Effector memory CD8-positive, alpha-beta T cell (primary cell): ENCODE data around the gene MACROD1.

Experiments used
- ATAC-seq: fragments of 150-1000 bp; cut with Tn5 transposase; replicated peaks from 2 replicates; pipeline ENCODE4 v1.10.0; 2021; ENCODE audit warnings: mild to moderate bottlenecking, moderate library complexity
- DNase-seq, 3 experiments: peaks; one replicate each; pipeline ENCODE4 v3.0.0; 2021
- H3K27ac Mint-ChIP-seq, 2 donors: one replicate each; pipeline ENCODE4 v1.8.0; 2022; ENCODE audit warnings: mild to moderate bottlenecking in 2 of 2, mixed read lengths in 2 of 2, moderate library complexity in 2 of 2
- H3K27me3 Mint-ChIP-seq, 2 donors: one replicate each; pipeline ENCODE4 v1.8.0; 2022; ENCODE audit warnings: mixed read lengths in 2 of 2
- H3K36me3 Mint-ChIP-seq: one replicate; pipeline ENCODE4 v1.8.0; 2022; ENCODE audit warnings: mild to moderate bottlenecking, moderate library complexity, mixed read lengths; ENCODE audit not compliant: insufficient read depth
- H3K4me1 Mint-ChIP-seq, 2 donors: one replicate each; pipeline ENCODE4 v1.8.0; 2022; ENCODE audit warnings: low read depth in 2 of 2, mixed read lengths in 2 of 2
- H3K4me3 Mint-ChIP-seq, 2 donors: one replicate each; pipeline ENCODE4 v1.8.0; 2022; ENCODE audit warnings: mild to moderate bottlenecking in 2 of 2, mixed read lengths in 2 of 2, moderate library complexity in 2 of 2
- H3K9me3 Mint-ChIP-seq, 2 donors: one replicate each; pipeline ENCODE4 v1.8.0; 2022; ENCODE audit warnings: mixed read lengths in 2 of 2

The MACROD1 gene

DNA sequence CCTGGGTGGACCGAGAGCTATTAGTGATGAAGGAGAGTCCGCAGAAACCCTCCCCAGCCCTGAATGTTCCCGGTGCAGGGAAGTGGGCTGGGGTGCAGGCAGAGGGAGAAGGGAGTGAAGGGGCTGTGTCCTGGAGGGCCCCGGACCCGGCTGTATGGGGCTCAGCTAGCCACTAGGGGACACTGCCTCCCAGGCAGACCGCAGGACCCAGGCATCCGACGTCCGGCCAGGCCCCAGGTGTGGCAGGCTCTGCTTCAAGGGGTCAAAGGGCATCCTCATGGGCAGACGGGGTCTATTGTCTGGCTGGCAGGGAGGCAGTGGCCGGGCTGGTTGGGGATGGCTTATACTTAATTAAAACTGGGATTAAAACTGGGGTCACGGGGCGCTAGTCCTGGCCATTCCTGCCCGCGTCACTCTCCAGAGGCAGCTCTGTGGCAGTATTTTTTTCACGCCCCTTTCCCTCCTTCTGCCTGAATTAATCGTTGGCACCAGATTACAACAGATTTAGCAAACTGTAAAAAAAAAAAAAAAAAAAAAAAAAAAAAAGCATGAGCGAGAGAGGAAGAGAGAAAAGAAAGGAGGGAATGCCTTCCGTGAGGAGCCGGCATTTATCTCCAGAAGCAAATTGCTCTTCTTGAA, 125.1 kb downstream of the MACROD1 start:
- Mint-ChIP-seq H3K9me3 (no peaks in the 10 kb centered on the region), H3K27me3 (peaks cover 17 to 43% of the 10 kb centered on the region in 2 donors), H3K27ac (no peak overlapping the region), H3K4me1 (no peaks in the 10 kb centered on the region), H3K36me3 (peaks cover 3% of the 10 kb centered on the region), H3K4me3 (no peak overlapping the region)
- DNase-seq (no peak), ATAC-seq (no peak)

DNA sequence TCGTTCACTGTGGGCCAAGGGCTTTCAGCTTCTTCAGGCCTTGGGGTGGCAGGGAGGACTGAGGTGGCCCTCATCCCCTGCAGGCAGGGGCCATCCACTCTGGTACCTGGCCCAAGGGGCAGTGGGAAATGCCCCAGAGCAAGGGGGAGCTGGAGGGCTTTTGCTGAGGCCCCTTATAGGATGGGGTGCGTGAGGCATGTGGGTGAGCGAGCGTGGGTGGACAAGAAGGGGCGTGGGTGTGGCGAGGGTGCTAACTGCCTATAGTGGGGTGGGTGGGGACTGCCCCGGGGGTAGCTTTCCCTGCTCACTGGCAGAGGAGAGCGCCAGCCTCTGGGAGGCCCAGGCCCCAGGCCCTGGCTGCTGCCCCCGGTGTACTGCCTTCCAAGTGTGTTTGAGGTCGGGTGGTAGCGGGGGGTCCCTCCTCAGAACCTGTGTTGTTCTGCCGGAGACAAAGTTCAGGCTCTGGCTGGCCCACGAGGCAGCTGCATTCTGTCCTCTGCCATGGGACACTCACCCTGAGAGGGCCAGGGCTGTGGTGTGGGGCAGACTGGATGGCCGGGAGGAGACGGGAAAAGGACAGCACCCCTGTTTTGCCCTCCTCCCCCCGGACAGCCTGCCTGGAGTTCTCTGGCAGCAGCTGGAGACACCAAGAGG, 126.8 kb downstream of the MACROD1 start:
- Mint-ChIP-seq H3K4me3 (no peak overlapping the region), H3K4me1 (peaks cover 4% of the 10 kb centered on the region in 2 donors), H3K27me3 (peaks cover 30 to 57% of the 10 kb centered on the region in 2 donors), H3K27ac (no peak overlapping the region), H3K36me3 (peaks cover 7% of the 10 kb centered on the region), H3K9me3 (no peaks in the 10 kb centered on the region)
- no peak for ATAC-seq
- no peak for DNase-seq

DNA sequence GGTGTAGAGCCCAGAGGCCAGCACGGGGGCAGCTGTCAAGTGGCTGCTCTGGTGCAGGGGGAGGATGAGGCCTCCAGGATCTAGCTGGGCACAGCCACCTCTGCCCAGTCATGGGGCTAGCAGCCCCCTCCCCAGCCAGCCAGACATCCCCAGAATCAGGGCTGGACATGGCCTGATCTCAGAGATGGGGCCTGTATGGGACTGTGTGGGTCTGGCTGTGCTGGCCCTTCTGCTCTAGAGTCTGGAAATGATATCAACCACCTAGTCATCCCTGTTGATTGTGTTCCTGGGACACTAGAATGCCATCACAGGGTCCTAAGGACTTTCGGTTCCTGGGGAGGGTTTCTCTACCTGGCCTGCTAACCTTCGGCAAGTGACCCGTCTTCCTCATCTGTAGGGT, 127.4 kb downstream of the MACROD1 start:
- ATAC-seq = no peak
- no peaks in the 10 kb centered on the region for H3K9me3 Mint-ChIP-seq
- H3K27me3 Mint-ChIP-seq = peaks cover 34 to 64% of the 10 kb centered on the region in 2 donors
- H3K27ac Mint-ChIP-seq = no peak overlapping the region
- no peak for DNase-seq
- peaks cover 7% of the 10 kb centered on the region for H3K36me3 Mint-ChIP-seq
- H3K4me1 Mint-ChIP-seq = peaks cover 4% of the 10 kb centered on the region in 2 donors
- no peak overlapping the region for H3K4me3 Mint-ChIP-seq

DNA sequence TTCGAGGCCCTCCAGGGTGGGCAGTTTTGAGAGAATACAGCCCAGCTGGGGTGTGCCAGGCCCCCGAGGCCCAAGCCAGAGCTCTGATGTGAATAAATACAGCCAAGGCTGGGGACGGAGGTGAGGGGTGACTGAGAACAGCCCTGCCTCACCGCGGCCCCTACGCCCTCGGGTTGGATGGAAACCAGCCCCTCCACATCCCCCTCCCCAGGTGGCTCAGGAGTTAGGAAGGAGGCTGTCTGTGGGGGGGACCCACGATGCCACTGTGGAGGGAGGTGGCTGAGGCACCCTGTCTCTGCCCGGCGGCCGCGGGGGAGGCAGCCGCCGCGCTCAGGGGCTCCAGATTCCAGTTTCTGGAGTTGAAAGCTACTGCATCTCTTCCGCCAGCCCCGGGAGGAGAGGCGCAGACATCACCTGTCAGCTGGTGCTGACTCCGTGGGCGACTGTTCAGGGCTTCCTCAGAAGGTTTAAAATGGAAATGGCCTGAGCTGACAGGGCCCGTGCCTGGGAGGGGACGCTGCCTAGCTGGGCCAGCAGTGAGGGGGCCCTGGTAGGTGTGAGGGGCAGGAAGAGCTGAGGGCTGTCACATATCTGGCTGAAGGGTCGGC, 128.8 kb downstream of the MACROD1 start:
- peaks cover 7% of the 10 kb centered on the region for H3K36me3 Mint-ChIP-seq
- H3K4me1 Mint-ChIP-seq = peaks cover 4% of the 10 kb centered on the region in 2 donors
- H3K27ac Mint-ChIP-seq = no peak overlapping the region
- DNase-seq (no peak), ATAC-seq (no peak)
- no peaks in the 10 kb centered on the region for H3K9me3 Mint-ChIP-seq
- peaks cover 41 to 75% of the 10 kb centered on the region in 2 donors for H3K27me3 Mint-ChIP-seq
- no peak overlapping the region for H3K4me3 Mint-ChIP-seq

DNA sequence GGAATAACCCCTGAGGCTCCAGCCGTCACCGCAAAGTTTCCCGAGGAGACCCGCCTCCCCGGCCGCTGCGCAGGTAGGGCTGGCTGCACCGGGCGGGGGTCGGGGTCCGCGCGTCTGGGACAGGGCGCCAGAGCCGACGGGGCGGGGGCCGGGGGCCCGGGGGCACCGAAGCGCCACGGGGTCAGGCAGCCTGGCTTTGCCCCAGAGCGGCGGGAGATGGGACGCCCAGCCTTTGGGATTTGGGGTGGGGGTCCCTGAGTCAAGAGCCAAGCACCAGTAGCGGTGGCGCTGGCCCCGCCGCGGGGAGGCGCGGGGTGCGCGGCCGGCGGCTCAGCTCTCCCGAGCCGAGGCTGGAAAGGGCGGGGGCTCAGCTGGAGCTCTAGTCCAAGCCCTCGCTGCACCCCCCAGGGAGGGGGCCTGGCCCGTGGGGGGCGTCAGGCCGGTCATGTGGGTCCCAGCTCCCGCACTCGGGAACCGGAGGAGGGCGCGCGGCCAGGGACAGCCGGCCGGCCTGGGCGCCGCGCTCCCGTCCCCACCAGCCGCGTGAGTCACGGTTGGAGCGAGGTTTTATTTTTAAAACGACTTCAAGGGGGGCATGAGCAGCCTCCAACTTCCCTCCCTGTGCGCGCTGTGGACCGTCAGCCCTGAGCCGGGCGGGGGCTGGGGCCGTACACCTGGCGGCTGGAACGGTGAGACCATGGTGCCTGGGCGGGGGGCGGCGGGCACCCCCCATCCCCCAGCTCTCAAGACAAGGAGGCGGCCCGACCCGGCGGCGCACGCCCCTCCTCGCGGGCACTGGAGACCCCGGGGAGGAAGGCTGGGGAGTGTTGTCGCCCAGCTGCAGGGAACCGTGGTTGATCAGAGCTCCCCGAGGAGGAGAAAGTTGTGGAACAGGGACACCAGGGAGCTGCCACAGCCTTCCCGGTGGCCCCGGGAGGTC, 129.6 kb downstream of the MACROD1 start:
- H3K9me3 Mint-ChIP-seq = no peaks in the 10 kb centered on the region
- no peak for ATAC-seq

DNA sequence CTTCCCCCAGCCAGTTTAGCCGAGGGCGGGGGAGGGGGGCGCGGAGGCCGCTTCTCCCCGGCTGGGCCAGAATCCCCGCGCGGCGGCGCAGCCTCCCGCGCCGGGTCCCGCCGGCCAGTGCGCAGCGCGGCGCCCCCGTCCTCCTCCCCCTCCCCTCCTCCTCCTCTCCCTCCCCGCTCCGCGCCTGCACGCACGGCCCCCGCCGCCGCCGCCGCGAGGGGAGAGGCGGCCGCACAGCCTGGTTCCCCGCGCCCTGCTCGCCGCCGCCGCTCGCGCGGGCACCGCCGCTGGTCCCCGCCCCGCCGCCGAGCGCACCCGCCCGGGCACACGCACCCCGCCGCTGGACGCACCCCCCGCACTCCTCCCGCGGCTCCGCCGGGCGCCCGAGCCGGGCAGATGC, 130.3 kb downstream of the MACROD1 start, which contains the start of gene FLRT1:
Gene FLRT1, plus strand, starts transcription at position 356 of the 400 bp plus-strand sequence. CDS start 80,337 bp downstream, outside the sequence.
- H3K4me1 Mint-ChIP-seq = peaks cover 4% of the 10 kb centered on the region in 2 donors
- peaks cover 7% of the 10 kb centered on the region for H3K36me3 Mint-ChIP-seq
- H3K27me3 Mint-ChIP-seq = peaks cover 39 to 76% of the 10 kb centered on the region in 2 donors
- no peak within 1 kb of the TSS for H3K27ac Mint-ChIP-seq
- peak within 1 kb of the TSS; percentile 76 to 78 for H3K4me3 Mint-ChIP-seq
- no peak for DNase-seq
- no peaks in the 10 kb centered on the region for H3K9me3 Mint-ChIP-seq
- no peak for ATAC-seq

More for the DNA sequence above, 129.6 kb downstream of the MACROD1 start:
- H3K27ac Mint-ChIP-seq = no peak overlapping the region
- DNase-seq = no peak
- no peak overlapping the region for H3K4me3 Mint-ChIP-seq
- H3K4me1 Mint-ChIP-seq = peaks cover 4% of the 10 kb centered on the region in 2 donors
- peaks cover 41 to 75% of the 10 kb centered on the region in 2 donors for H3K27me3 Mint-ChIP-seq
- peaks cover 7% of the 10 kb centered on the region for H3K36me3 Mint-ChIP-seq

DNA sequence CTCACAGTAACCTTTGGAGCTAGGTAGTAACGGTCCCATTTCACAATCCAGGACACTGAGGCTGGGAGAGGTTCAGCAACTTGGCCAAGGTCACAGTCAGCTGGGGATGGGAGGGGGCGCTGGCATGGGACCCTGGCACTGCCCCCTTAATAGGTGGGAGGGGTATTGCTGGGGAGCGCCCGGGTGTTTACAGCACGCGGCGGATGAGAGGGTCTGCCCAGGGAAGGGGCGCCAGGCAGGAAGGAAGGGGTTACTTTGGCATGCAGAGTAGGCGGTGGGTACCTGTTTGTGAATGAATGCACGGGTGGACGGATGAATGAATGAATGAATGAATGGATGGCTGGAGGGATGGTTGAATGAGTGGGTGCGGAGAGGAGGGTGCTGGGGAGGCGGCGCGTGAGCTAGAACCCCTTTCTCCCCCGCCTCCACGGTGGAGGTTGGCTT, 130.8 kb downstream of the MACROD1 start:
- ATAC-seq = no peak
- Mint-ChIP-seq H3K4me3 (peak overlapping the region; percentile 76 to 78), H3K9me3 (no peaks in the 10 kb centered on the region), H3K36me3 (peaks cover 7% of the 10 kb centered on the region), H3K4me1 (peaks cover 4% of the 10 kb centered on the region in 2 donors), H3K27me3 (peaks cover 38 to 76% of the 10 kb centered on the region in 2 donors), H3K27ac (no peak overlapping the region)
- DNase-seq = no peak

DNA sequence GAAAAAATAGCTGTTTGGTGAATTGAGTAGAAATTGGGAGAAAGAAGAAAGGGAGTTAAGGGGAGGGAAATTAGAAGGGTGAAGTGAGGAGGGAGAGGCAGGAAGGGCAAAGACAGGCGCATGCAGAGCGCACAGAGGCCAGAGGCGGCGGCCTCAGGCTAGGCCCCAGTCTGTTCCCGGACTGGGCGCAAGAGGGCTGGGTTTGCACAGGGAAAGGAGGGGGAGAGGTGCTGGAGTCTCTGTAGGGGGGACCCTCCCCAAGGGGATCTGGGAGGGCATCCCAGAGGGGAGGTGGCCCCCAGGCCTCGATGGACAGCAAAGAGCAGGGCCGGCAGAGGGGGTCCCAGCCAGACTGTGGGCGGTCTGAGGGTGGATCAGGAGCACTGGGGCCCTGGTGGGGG, 131.5 kb downstream of the MACROD1 start:
- H3K27me3 Mint-ChIP-seq = peaks cover 42 to 76% of the 10 kb centered on the region in 2 donors
- no peak overlapping the region for H3K27ac Mint-ChIP-seq
- DNase-seq (no peak), ATAC-seq (no peak)
- H3K36me3 Mint-ChIP-seq = peaks cover 7% of the 10 kb centered on the region
- no peaks in the 10 kb centered on the region for H3K9me3 Mint-ChIP-seq
- H3K4me1 Mint-ChIP-seq = peaks cover 4% of the 10 kb centered on the region in 2 donors
- peak overlapping the region; percentile 76 to 78 for H3K4me3 Mint-ChIP-seq

DNA sequence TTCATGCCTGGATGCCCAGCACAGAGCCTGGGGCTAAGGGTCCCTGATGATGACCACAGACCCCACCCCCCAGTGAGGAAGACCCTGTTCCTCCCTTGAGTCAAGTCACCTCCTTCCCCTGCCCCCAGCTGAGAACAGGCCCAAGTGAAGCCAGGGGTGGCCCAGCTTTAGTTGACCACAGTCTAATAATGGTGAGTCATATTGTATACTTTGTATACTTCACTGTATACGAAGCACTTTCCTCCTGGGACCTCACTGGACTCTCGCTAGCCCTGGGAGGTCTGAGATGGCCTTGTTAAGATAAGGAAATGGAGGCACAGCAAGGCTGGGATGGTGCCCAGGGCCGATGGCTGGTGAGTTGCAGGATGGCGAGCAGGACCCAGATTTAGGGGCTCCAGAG, 133.9 kb downstream of the MACROD1 start:
- Mint-ChIP-seq H3K27ac (no peak overlapping the region), H3K27me3 (peaks cover 42 to 70% of the 10 kb centered on the region in 2 donors), H3K4me1 (peaks cover 4% of the 10 kb centered on the region in 2 donors), H3K4me3 (no peak overlapping the region), H3K9me3 (no peaks in the 10 kb centered on the region), H3K36me3 (peaks cover 4% of the 10 kb centered on the region)
- no peak for DNase-seq
- ATAC-seq = no peak

DNA sequence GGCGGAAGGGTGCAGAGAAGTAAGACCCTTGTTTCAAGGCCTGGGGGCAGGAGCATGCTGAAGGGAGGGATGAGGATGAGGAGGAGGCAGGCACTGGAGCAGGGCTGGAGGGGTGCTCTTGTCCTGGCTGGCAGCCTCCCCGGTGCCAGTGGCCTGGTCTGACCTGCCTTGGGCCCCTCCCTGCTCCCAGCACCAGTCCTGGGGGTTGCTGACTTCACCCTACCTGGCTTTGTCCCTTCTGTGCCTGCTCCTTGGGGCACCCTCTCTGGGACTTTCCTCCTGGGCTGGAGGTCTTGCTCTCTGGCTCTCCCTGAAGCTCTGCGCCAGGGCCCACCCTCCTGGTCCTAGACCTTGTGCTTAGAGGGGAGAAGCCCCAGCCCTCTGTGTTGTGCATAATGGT, 134.9 kb downstream of the MACROD1 start:
- Mint-ChIP-seq H3K4me3 (no peak overlapping the region), H3K36me3 (peaks cover 4% of the 10 kb centered on the region), H3K4me1 (peaks cover 4% of the 10 kb centered on the region in 2 donors), H3K27ac (no peak overlapping the region), H3K9me3 (no peaks in the 10 kb centered on the region), H3K27me3 (peaks cover 47 to 71% of the 10 kb centered on the region in 2 donors)
- DNase-seq = no peak
- no peak for ATAC-seq

DNA sequence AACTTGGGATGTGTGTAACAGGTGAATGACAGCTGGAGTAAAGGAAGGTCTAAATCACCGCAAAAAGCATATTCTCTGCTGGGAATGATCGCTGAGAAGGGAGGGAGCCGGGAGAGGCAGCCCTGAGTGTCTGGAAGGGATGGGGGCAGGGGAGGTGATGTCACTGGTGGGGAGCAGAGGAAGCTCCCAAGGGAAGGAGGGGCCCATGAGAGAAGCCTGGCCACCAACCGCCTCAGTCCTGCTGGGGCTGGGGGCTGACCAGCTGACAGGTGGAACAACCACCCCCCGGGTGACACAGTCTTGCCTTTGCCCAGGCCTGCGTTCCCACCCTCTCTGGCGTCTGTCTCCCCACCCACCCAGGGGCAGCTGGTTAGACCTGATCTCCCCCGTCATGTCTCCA, 136.1 kb downstream of the MACROD1 start:
- no peak for DNase-seq
- Mint-ChIP-seq H3K36me3 (no peaks in the 10 kb centered on the region), H3K27me3 (peaks cover 40 to 63% of the 10 kb centered on the region in 2 donors), H3K27ac (no peak overlapping the region), H3K9me3 (no peaks in the 10 kb centered on the region), H3K4me3 (no peak overlapping the region), H3K4me1 (no peaks in the 10 kb centered on the region)
- no peak for ATAC-seq

DNA sequence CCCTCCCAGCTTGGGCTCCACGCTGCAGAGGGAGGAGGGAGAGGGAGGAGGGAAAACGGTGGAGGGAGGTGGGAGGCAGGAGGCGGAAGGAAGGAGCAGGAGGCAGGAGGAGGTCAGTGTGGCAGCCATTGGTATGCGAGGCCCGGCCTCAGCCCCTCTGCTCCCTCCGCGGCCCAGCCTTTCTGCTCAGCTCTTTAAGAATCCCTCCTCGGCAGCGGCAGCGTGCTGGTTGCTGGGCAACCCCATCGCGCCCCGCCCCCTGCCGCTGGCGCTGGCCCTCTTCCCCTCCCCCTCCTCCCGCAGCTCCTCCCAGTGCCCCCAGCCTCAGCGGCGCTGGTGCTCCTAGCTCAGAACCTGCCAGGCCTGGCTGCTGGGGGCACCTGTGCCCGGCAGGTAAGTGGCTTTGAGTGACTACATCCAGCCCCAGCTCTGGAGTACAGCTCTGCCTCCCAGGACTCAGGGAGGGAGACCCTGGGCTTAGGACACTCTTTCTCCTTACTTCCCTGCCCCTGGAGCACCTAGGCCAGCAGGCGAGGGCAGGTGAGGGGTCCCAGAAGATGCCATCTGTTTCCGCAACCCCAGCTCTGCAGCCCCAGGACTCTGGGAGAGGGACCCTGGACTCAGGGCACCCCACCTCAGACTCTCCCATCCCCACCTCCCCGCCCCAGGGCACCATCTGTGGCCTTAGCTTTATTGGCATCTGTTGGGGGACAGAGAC, 137.4 kb downstream of the MACROD1 start:
- DNase-seq = no peak
- no peak overlapping the region for H3K27ac Mint-ChIP-seq
- no peaks in the 10 kb centered on the region for H3K9me3 Mint-ChIP-seq
- H3K27me3 Mint-ChIP-seq = peaks cover 30 to 51% of the 10 kb centered on the region in 2 donors
- no peaks in the 10 kb centered on the region for H3K36me3 Mint-ChIP-seq
- no peak overlapping the region for H3K4me3 Mint-ChIP-seq
- no peak for ATAC-seq
- no peaks in the 10 kb centered on the region for H3K4me1 Mint-ChIP-seq
